EL (cell line): ENCODE results near the gene CACNA2D2.

ENCODE experiments used
- DNase-seq: peaks from one replicate; pipeline ENCODE4 v3.0.0-alpha.2; 2016

Gene CACNA2D2

DNA sequence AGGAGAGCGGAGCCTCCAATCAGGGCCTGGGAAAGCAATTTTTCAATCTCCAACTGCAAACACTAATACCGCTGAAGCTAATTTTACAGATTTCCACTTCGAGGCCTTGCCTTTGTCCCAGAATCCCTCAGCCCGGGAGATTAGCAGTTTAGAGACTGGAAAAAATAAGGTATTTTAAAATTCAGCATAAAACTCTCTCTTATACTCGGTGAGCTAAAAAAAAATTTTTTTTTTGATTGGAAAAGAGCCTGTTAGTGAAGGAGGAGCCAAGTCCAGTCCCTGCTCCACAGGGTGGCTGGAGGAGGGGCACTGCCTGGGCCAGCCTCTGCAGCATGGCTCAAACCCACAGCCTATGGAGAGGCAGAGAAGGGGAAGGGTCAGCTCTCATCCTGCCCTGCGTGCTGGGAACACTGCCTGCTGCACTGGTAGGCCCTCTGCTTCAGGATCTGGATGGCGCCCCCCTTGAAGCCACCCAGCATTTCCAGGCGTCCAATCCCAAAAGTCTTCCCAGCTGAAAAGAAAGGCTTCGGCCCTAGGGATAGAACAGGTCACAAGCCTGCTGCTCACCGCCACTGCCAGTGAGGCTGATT lies 48.9 kb downstream of the CACNA2D2 start:
- no peak for DNase-seq

DNA sequence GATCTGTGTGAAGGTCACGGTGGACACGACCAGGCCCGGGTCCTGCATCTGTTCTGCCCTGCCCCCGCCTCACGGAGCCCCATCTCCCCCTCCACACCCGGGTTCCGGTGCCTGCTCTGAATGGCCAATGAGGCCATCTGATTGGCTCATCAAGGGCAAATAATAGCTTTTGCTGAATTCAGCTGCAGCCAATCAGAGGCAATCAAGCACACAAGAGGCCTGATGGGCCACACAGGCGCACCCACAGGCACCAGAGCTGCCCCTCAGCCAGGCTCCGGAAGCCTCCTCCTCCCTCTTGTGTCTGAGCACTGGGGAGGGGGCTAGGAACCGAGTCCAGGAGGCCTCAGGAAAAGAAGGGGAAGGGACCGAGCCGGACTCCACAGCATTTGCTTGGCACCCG lies 49.5 kb downstream of the CACNA2D2 start:
- no peak for DNase-seq

DNA sequence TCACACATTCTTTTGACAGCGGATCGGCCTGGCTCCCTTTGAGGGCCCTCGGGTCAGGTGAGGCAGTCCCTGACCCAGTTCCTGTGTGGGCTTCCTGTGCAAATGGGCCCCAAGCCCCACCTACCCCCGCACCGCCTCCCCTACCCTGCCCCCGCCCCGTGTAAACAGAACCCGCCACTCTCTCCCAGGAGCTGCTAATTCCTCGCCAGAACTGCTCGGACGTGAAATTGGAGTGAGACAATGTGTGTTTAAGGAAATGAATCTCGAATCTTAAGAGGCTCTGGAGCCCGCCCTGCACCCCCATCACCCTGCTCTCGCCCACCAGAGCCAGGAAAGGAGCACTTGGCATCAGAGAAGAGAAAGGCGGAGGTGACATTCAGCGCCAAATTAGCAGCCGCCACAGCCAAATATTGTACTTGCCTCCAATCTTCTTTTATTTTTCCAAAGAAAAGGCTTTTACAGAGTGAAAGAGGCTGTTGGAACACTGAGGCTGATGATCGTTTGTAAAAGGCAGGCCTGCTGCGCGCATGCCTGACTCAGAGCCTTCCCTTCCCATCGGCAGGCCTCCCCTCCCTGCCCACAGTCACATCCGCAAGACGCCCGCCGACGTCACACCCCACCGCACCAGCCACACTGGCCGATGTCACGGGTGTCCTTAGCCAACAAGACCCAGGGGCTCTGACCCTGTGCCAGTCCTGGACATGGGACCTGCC lies 53.1 kb downstream of the CACNA2D2 start:
- DNase-seq: no peak

DNA sequence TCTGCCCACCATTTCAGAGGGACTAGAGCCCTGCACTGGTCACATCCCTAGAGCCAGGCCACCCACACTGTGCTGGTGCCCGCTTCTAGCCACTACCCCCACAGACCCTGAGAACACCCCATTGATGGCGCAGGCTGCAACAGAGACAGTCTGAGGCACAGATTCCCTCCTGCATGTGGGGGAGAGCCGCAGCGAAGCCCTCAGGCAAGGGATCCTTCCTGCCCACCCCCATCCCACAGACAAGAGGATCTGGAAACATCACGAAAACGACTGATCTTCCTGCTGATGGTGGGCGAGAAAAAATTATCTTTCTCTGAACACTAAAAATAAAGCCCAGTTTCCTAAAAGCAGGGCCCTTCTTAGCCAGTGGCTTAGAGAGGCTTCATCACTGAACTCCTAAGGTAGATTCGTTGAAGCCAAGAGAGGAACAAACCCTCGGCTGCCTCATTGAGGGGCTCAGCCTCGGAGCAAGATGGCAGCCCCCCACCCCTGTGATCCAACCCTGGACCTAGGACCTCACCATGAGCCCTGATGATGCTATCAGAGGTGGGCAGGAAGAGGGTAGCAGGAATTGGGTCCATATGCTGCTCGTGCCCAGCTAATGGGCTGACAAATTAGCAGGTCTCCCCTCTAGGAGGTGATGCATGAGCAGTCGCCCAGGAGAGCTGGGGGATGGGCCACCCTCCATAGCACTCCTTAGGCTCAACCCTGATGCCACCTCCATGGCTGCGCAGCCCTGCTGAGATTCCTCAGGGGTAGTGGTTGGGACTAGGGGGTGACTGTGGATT lies 54.5 kb downstream of the CACNA2D2 start:
- no peak for DNase-seq

DNA sequence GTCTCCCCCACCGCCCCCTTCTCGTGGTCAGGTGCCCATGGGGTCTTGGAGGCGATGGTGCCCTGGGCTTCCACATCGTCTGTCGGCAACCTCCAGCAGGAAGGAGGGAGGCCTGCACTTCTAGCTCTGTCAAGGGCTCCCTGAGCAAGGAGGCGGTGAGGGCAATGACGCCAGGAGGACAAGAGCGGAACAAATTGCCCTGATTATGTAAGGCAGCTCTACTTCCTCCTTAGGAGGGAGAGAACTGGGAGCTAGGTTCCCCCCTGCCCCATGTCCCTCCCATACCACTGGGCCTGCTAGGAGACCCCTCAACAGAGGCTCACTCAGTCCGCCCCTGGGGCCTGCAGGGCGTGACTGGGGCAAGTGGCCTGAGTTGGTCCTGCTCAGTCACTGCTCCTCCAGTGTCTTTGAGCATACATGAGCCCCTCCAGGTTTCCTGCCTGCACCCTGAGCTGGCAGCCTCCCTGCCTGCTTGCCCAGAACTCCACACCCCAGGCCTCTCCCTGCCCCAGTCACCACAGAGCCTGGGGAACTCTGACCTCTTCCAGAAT lies 56.1 kb downstream of the CACNA2D2 start:
- no peak for DNase-seq

DNA sequence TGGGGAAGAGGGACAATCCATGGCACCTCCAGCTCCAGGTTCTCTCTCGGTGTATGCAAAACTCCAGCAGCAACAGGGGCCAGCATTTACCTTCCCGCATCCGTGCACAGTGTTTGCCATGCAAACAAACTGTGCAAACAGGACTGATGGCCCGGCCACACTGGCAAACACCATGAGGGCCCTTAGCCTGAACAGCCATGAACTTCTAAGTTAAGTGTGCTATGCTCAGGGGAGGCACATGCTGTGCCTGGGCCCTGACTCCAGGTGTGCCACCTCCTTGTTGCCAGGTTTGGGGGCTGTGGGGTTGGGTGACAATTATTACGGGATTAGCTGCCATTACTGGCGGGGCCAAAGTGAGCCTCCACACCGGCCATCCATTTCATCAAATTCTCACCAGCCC lies 57.5 kb downstream of the CACNA2D2 start:
- DNase-seq: no peak

DNA sequence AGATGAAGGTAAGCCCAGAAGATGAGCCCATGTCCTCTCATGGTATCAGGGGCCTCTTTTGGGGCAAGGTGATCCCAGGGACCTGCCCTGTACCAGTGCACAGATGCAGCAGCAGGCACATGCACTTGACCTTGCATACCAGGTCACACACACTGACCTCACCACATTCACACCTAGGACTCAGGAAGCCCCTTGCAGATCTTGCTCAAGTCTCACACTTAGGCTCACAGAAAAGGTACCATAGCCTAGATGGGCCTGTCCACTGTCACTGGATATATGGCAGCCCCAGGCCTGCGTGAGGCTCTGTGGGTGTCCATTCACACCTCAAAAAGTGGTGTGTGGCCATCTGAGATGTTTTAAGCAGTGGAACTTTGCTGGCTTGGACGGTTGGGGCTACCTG lies 58.7 kb downstream of the CACNA2D2 start:
- DNase-seq: no peak

DNA sequence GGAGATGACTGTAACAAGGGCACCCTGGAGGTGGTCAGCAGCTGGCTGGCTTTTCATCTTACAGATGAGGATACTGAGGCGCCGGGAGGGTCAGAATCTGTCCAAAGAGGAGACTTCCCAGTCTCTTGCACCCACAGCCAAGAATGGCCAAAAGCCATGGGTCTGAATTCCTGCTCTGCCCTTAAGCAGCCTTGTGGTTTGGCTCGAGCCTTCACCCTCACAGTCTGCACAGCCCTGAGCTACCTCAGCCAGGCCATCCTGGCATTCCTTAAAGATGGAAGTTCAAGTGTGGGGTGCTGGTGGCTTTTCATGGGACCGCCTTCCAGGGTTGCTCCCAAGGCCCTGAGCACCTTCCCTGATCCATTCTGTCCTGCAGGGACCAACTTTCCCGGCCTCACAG lies 59.2 kb downstream of the CACNA2D2 start:
- peak; percentile 26 for DNase-seq

DNA sequence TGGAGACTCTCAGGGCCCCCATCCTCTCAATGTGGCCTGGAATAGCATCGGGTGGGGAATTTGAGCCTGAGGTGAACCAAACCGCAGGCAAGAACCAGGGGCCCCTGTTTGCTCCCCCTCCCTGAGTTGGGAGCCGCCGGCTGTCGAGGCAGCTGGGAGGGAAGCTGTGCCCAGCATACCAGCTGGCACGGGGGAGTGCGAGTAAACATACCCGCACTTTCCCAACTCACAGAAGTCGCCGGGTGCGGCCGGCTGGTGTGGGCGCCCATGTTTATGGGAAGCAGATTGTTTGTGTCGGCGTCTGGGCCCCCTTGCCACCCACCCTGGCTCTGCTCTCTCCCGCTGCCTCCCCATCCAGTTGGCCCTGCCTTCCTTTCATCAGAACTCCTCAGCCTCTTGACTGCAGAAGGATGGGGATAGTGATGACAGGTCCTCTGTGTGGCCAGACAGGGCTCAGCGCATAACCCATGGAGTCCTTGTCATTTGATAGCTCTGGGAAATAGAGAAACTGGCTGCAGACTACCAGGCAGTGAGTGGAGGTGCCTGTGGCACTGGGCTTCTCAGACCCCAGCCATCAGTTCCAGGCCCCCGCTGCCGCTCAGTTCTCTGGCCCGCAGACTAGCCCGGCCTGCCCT lies 60.4 kb downstream of the CACNA2D2 start:
- DNase-seq: no peak

DNA sequence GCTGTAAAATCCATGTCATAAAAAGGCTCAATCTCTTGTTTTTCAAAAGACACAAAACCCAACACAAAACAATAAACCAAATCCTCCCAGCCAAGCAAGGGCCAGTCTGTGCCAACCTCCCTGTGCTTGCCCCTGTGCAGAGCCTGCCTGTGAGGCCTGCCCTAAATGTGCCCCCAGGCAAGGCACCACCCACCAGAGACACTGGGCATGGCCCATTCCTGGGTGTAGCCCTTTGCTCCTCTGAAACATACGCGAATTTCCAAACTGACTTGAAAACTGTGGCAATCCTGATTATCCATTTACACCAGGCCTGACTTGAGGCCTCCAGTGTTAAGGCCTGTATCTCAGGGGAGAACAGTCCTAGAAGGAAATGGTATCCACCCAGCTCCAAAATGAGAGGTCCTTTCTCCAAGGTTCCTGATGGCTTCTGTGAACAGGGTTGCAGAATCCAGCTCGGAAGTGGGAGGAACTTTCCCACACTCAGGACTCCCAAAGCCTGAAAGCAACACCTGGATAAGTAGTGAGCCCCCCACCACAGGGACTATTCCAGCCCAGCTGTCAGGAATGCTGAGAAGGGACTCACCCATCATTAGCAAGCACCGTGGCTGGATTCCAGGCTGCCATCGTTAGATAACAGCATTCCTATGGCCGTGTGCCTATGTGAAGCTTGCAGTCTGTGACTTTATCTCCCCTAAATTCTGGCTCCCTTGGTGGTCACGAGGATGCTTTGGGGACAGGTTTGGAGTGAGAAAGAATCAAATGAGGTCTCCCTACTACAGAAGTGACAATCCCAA lies 61.8 kb downstream of the CACNA2D2 start:
- no peak for DNase-seq

DNA sequence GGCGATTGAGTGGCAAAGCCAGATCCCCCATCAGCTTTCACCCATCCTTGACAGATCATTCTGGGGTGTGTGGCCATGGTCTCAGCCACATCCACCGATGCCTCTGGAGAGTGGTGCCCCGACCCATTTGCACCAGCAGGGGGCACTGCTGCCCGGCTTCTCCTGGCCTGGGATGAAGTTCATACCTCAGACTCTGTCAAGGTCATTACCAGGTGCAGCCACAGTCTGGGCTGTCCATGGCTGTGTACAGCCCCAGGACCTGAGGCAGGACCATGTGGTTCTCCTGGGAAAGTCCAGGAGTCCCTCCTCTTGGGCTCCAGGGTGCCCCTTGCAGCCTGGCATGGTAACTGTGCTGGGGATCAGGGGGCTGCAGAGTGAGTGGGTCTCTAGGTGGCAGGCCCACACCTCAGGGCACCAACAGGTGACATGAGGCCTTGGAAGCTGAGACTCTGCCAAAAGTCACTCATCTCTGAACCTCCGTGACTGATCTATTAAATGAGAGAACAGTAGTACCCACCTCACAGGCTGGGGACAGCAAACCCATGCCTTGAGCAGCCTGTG lies 67.2 kb downstream of the CACNA2D2 start:
- DNase-seq: peak; percentile 36

DNA sequence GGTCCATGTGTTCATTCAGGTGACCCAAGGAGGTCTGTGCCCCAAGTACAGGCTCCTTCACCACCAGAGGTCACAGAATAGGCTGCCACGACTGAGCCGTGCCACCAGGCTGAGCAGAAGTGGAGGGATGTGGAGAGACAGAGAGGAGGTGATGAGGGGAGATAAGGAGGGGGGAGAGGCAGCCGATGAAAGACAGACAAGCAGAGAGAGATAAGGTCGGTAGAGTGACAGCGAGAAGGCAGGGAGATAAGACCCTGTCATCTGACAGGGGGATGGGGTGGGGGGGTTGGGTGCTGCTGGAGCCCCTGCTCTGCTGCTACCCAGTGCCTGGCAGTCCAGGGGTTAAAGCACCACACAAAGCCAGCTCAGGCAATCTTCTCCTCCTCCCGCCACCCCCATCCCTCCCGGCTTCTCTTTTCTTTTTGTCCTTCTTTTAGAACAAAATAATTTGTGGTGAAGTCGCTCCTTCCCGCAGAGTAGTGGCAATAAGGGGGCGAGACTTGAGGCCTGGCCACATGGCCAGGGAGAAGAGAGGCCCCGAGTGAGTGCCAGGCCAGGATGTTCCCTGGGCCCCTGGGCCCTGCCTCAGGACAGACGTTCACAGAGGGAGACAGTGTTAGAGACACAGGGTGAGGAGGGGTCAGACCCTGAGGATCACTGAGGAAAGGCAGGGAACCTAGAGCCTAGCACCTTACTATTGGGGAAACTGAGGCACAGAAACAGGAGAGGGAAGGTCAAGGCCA lies 67.9 kb downstream of the CACNA2D2 start:
- DNase-seq: no peak

DNA sequence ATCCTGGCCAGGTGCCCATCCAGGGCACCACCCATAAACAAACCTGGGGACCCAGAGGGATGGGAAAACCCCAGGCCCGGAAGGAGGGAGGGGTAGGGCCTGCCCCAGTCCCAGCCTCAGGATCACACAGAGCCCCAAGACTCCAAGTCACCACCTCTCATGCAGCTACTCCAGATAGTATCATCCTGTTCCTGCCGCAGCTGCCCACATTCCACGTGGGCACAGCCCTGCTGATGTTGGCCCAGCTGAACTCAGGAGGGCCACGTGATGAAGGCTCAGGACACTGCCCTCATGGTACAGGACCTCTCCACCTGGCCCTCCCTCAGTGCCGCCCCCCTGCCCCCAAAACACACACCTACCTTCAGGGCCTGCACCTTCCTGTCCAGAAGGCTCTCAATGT lies 69.5 kb downstream of the CACNA2D2 start:
- no peak for DNase-seq

DNA sequence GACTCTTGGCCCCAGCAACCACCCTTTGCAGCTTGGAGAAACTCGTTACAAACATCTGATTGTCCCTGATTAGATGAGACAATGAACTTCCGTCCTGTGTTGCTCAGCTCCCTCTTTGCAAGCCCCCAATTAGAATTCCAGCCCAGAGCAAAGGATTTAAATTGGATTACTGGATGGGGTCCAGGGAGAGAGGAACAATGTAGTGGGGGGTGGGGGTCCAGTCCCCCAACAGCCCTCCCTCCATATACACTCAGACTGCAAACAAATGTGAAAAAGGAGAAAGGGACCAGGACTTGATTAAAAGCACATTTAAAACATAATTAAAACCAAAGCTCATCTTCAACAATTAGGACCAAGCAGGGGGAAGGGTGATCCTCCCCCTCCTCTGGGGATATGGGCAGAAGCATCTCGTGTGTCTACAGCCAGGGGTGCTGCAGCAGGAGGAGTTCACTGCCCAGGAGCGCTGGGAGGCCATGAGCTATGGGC lies 72.4 kb downstream of the CACNA2D2 start:
- no peak for DNase-seq

DNA sequence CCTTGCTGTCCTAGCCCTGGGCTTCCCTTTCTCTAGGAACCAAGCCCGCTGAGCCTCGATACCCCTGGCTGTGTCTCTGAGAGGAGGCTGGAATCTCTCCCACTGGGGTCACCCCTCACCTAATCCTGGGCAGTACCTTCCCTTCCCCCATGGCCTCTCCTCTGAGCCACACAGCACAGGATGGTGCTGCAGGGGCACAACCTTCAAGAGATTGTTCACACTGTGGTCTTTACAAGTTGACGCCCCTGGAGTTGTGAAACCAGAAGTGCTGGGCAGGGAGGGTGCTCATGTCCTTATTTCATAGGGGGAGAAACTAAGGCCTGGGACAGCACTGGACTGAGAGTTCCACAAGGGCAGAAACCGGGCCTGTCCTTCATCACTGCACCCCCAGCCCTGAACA lies 73.2 kb downstream of the CACNA2D2 start:
- DNase-seq: no peak

DNA sequence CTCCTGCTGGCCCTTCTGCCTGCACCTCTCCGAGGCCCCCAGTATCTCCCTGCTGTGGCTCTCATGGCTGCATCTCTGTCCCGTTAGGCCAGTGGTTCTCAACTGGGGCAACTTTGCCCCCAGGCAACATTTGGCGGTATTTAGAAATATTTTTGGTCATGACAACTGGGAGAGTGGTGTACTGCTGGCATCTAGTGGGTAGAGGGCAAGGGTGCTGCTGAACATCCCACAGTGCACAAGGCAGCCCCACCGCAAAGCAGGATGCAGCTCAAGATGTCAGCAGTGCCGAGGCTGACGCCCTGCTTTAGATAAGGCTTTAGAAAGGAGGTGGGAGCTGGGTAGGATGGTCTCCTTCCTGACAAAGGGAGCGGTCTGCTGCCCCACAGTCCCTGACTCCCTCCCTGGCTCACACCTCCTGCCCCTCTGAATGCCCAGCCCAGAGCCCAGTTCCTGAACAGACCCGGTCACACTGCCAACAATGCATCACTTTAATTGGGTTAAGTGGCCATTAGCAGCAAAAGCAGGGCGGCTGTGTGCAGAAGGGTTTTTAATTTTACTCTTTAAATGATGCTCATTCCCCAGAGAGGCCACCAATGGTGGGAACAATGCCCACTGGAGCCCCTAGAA lies 75.3 kb downstream of the CACNA2D2 start:
- peak; percentile 51 for DNase-seq

DNA sequence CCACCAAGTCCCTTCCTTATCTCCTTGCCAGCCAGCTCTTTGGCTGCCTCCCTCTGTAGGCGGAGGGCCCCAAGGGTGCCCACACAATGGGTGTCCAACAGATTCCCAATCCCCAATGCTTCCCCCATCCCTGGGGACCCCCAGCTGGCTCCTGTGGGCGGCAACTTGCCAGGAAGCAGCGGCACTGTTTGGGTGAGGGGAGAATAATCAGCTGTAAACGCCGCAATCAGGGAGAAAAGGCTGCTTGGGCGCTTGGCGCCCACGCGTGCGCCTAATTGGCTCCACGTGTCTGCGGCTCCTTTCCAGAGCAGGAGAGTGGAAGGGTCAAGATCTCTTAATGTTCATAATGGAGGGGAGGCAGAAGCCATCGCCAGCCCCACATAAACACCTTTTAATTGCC lies 76.2 kb downstream of the CACNA2D2 start:
- no peak for DNase-seq

DNA sequence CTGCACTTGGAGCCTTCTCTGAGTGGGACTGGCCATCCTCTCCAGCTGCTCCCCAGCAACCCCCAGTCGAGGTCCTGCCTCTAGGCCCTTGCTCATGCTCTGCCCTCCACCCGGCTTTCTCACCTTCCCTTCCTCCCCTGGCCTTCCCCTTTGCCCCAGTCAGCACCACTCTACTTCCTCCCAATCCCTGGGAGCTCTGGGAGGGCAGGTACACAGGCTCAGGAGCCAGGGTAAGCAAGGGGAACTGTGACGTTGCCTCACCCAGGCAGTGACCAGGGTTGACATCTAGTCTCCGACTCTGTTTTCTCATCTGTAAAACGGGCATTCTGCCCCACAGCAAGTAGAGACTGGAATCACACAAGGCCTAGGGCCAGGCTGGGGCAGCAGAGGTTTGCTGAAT lies 77.5 kb downstream of the CACNA2D2 start:
- DNase-seq: no peak

DNA sequence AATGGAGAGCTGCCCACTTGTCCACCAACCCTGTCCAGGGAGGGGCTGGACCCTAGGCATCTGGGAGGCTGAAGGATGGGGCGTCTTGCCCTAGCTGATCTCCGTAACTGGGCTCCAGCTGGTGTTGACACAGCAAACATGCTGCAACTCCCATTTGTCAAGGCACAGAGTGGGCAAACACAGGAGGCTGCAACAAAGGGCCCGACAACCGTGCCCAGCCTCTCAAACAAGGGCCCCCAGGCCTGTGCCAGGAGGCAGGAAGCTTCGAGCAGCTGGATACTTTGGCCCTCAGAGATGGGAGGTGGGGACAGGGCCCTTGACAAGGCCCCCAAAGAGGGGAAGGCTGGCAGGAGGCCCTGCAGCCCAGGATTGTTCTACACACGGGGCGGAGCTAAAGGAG lies 79.9 kb downstream of the CACNA2D2 start:
- DNase-seq: no peak

DNA sequence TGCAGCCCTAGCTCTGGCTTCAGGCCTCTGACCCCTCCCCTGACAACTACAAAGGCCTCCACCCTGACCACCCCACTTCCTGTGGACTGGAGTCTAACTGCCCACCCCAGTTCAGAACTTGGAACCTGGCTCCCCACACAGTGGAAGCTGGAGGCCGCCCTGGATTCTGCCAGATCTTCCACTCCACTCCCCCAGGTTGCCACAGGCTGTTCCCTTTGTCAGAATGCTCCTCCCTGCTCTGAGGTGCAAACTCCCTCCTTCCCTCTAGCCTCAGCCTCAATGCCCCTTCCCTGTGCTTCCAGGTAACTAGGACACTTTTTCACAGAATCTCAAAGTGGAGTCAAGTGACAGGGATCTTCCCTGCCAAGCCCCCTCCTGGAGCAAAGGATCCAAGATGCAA lies 81.3 kb downstream of the CACNA2D2 start:
- no peak for DNase-seq
